Thyroid gland (tissue), 4 donors: Measurements from ENCODE around the gene ELMO1.

Experiments used
- CTCF ChIP-seq, 6 experiments: fragments of 200-600 bp in 3 of 6; fragments of 450-650 bp in 3 of 6; sonication (generic) in 3 of 6; IDR thresholded peaks; one replicate each; pipeline ENCODE4 v1.5.1; 2016 to 2019; ENCODE audit warnings: antibody characterized with exemption in 6 of 6, mild to moderate bottlenecking in 2 of 6, inconsistent platforms in 1 of 6, moderate library complexity in 1 of 6
- POLR2A ChIP-seq, 2 donors: fragments of 450-650 bp; IDR thresholded peaks; one replicate each; pipeline ENCODE4 v1.6.1; 2017; ENCODE audit warnings: antibody characterized with exemption in 2 of 2, mild to moderate bottlenecking in 2 of 2, moderate library complexity in 1 of 2

GRCh38 chr7:37416378-37417106 lies 32.1 kb downstream of the ELMO1 start:
- TF ChIP-seq CTCF (IDR thresholded peaks at IDR 0.05) (no peak), POLR2A (IDR thresholded peaks at IDR 0.05) (no peak)
